Progenitor cell of endocrine pancreas (in vitro differentiated cells): ENCODE results near the gene GADD45GIP1. TPM values are rescaled to one million over a fixed set of nuclear protein-coding genes. Genes with fewer than 3 reads are reported as not detected.

ENCODE experiments used
- DNase-seq: peaks from one replicate; pipeline ENCODE4 v3.0.0; 2021; ENCODE audit warnings: low spot score; ENCODE audit not compliant: unreplicated experiment
- H3K27ac Mint-ChIP-seq: 2 replicates; pipeline ENCODE4 v1.8.0; 2021; ENCODE audit warnings: mild to moderate bottlenecking, moderate library complexity, mixed read lengths
- H3K27me3 Mint-ChIP-seq: 2 replicates; pipeline ENCODE4 v1.8.0; 2021; ENCODE audit warnings: mixed read lengths
- H3K36me3 Mint-ChIP-seq: 2 replicates; pipeline ENCODE4 v1.8.0; 2022; ENCODE audit warnings: mixed read lengths; ENCODE audit not compliant: insufficient read depth
- H3K4me1 Mint-ChIP-seq: 2 replicates; pipeline ENCODE4 v1.8.0; 2021; ENCODE audit warnings: low read depth, mixed read lengths
- H3K4me3 Mint-ChIP-seq: 2 replicates; pipeline ENCODE4 v1.8.0; 2021; ENCODE audit warnings: low read depth, mild to moderate bottlenecking, moderate library complexity, mixed read lengths
- H3K9me3 Mint-ChIP-seq: 2 replicates; pipeline ENCODE4 v1.8.0; 2021; ENCODE audit warnings: low read depth, mixed read lengths
- CTCF ChIP-seq: fragments of 200-600 bp; sonication (generic); IDR thresholded peaks from one replicate; pipeline ENCODE4 v1.5.0; 2021; ENCODE audit warnings: antibody characterized with exemption, mild to moderate bottlenecking; ENCODE audit not compliant: unreplicated experiment
- total RNA-seq: library from RNA; stranded (reverse); gene quantifications from 2 replicates; pipeline ENCODE4 v1.2.1, GENCODE V29; 2021

GADD45GIP1 gene
- total RNA-seq, 1 donor from 2014 or later, result 20.8 TPM

GRCh38 chr19:12943437-12944044 is 13.5 kb downstream of the GADD45GIP1 start:
- Mint-ChIP-seq H3K9me3 (no peaks in the 10 kb centered on the region), H3K27me3 (no peaks in the 10 kb centered on the region), H3K27ac (peak overlapping the region; percentile 51), H3K4me1 (peaks cover 27% of the 10 kb centered on the region), H3K36me3 (peaks cover 36% of the 10 kb centered on the region), H3K4me3 (peak overlapping the region; percentile 42)
- DNase-seq, result no peak
- TF ChIP-seq CTCF, result no peak

GRCh38 chr19:12940897-12941296 is 16.1 kb downstream of the GADD45GIP1 start:
- Mint-ChIP-seq H3K4me3 (peak overlapping the region; percentile 56), H3K4me1 (peaks cover 25% of the 10 kb centered on the region), H3K36me3 (peaks cover 32% of the 10 kb centered on the region), H3K27me3 (no peaks in the 10 kb centered on the region), H3K27ac (peak overlapping the region; percentile 41), H3K9me3 (no peaks in the 10 kb centered on the region)
- no peak for DNase-seq
- TF ChIP-seq CTCF, result no peak

DNA sequence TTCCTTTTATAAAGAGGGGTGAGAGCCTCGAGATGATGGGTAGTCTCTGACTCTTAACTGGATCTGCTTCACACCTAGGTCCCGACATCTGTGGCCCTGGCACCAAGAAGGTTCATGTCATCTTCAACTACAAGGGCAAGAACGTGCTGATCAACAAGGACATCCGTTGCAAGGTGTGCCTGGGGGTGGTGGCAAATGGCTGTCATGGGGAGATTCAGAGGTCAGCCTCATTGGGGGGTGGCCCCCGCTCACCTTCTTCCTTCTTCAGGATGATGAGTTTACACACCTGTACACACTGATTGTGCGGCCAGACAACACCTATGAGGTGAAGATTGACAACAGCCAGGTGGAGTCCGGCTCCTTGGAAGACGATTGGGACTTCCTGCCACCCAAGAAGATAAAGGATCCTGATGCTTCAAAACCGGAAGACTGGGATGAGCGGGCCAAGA is 17.0 kb downstream of the GADD45GIP1 start:
- Mint-ChIP-seq H3K36me3 (peaks cover 32% of the 10 kb centered on the region), H3K27ac (peak overlapping the region; percentile 97), H3K4me3 (peak overlapping the region; percentile 97)

GRCh38 chr19:12938779-12939601 is 18.0 kb downstream of the GADD45GIP1 start:
- Mint-ChIP-seq H3K4me1 (peaks cover 23% of the 10 kb centered on the region), H3K9me3 (no peaks in the 10 kb centered on the region), H3K27ac (peak overlapping the region; percentile 97), H3K27me3 (no peaks in the 10 kb centered on the region), H3K4me3 (peak overlapping the region; percentile 97), H3K36me3 (peaks cover 30% of the 10 kb centered on the region)
- TF ChIP-seq CTCF, result peak; percentile 35
- DNase-seq, result no peak

More for the DNA sequence above, 17.0 kb downstream of the GADD45GIP1 start:
- H3K9me3 Mint-ChIP-seq, result no peaks in the 10 kb centered on the region
- no peak for TF ChIP-seq CTCF
- H3K4me1 Mint-ChIP-seq, result peaks cover 25% of the 10 kb centered on the region
- no peaks in the 10 kb centered on the region for H3K27me3 Mint-ChIP-seq
- no peak for DNase-seq

DNA sequence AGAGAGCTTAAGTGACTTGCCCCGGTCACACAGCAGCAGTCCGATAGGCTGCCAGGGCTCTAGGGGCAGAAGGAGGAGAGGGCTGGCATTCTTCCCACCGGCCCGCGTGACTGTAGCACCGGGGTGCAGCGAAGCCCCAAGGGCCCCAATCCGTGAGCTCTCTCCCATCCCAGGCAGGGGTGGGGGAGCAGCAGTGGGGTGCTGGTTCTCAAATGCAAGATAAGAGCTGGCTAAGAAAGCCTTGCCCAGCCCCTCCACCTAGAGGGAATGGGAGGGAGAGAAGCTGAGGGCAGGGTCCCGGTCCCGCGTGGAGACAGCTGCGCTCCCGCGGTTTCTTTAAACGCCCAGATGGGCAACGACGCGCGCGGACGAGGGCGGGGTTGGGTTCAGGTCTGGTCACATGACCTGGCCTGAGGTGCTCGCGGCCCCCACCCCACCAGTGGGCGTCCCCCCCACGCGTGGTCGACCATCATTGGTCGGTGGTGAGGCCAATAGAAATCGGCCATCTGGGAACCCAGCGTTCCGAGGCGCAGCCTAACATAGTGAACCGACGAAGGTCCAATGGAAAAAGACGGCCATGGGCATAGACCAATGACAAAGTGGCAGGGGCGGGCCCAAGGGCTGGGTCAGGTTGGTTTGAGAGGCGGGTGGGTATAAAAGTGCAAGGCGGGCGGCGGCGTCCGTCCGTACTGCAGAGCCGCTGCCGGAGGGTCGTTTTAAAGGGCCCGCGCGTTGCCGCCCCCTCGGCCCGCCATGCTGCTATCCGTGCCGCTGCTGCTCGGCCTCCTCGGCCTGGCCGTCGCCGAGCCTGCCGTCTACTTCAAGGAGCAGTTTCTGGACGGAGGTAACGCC is 18.9 kb downstream of the GADD45GIP1 start, which contains the start of gene CALR:
Gene CALR (plus strand): TSS at position 683 of the 852 bp plus-strand sequence. CDS start 71 bp downstream, at position 754.
- TF ChIP-seq CTCF, result no peak
- Mint-ChIP-seq H3K36me3 (peaks cover 23% of the 10 kb centered on the region), H3K4me1 (peaks cover 23% of the 10 kb centered on the region), H3K27me3 (no peaks in the 10 kb centered on the region), H3K4me3 (peak within 1 kb of the TSS; percentile 97), H3K9me3 (no peaks in the 10 kb centered on the region), H3K27ac (peak within 1 kb of the TSS; percentile 97)
- peak; percentile 98 for DNase-seq
